Measurements from ENCODE around the gene FAM234B. TPM values are rescaled to one million over a fixed set of nuclear protein-coding genes. Genes with fewer than 3 reads are reported as not detected.
A peak's percentile ranks its signal among the peaks of the same experiment; 100 is the strongest.

The FAM234B gene
- total RNA-seq, 4 donors from 2014 or later = 6.3 to 14.2 (median 7.5) TPM

GRCh38 chr12:13097491-13098011, 53.4 kb downstream of the FAM234B start:
- TF ChIP-seq, protein P1, sequence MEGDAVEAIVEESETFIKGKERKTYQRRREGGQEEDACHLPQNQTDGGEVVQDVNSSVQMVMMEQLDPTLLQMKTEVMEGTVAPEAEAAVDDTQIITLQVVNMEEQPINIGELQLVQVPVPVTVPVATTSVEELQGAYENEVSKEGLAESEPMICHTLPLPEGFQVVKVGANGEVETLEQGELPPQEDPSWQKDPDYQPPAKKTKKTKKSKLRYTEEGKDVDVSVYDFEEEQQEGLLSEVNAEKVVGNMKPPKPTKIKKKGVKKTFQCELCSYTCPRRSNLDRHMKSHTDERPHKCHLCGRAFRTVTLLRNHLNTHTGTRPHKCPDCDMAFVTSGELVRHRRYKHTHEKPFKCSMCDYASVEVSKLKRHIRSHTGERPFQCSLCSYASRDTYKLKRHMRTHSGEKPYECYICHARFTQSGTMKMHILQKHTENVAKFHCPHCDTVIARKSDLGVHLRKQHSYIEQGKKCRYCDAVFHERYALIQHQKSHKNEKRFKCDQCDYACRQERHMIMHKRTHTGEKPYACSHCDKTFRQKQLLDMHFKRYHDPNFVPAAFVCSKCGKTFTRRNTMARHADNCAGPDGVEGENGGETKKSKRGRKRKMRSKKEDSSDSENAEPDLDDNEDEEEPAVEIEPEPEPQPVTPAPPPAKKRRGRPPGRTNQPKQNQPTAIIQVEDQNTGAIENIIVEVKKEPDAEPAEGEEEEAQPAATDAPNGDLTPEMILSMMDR (IDR thresholded peaks at IDR 0.05) = no peak
- DNase-seq (ENCODE audit: low spot score) (no peak), ATAC-seq (ENCODE audit: low FRiP score) (no peak)

- DNase-seq (ENCODE audit: low spot score) = no peak
- ATAC-seq (ENCODE audit: low FRiP score) = no peak
- TF ChIP-seq, protein P1 (IDR thresholded peaks at IDR 0.05) = no peak
These were observed 55.1 kb downstream of the FAM234B start for GRCh38 chr12:13099066-13099843.

DNA sequence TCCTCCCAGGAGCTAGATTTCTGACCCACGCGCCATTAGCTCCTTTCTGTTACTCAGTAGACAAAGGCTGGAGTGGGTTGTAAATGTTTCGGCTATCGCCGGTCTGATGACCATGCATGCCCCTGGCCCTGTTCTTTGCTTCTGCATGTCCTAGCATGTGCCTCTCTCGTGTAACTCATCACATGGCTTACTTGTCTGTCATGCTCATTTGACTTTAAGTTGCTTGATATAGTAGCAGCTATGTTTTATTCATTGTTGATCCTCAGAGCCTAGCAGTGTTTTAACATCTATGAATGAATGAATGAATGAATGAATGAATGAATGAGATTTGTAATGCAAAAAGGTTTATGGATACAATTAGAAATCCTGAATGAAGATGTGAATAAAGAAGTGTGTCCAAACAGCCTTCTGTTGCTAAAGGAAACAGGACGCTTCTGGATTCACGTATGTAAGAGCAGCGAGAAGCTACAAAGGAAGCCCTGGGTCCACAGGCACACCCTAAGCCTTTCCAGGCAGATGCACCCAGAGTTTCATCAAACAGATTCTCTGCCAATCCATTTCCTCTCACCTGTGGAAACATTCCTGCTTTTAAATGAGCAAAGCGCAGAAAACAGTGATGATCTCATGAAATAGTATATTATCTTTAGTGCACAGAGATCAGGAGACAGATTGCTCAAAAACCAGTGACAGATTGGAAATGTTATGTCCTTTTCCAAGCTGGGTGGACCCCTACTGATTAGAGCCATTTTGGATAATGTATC, 55.8 kb downstream of the FAM234B start:
- DNase-seq (ENCODE audit: low spot score) (no peak), ATAC-seq (ENCODE audit: low FRiP score) (no peak)
- TF ChIP-seq, protein P1 (IDR thresholded peaks at IDR 0.05) = no peak

DNA sequence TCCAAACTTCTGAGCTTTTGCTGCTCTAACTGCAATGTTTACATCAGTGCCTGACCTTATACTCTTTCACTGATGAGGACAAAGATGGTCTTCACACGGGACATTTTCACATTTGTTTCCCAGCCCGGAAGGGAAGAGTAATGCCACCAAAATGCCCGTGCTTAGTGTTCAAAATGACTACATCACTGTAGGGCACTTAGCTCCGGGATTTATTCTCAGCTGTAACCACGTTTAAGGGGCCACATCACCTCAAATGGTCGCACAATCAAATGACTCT, 56.4 kb downstream of the FAM234B start:
- TF ChIP-seq, protein P1 (IDR thresholded peaks at IDR 0.05) = no peak
- DNase-seq (ENCODE audit: low spot score) (no peak), ATAC-seq (ENCODE audit: low FRiP score) (no peak)

GRCh38 chr12:13100882-13101769, 56.9 kb downstream of the FAM234B start:
- peak; percentile 88 for DNase-seq (ENCODE audit: low spot score)
- peak; percentile 80 for ATAC-seq (ENCODE audit: low FRiP score)
- TF ChIP-seq, protein P1 (IDR thresholded peaks at IDR 0.05) = no peak

- TF ChIP-seq, protein P1 (IDR thresholded peaks at IDR 0.05) = no peak
- DNase-seq (ENCODE audit: low spot score) = no peak
- ATAC-seq (ENCODE audit: low FRiP score) = no peak
These were observed 57.7 kb downstream of the FAM234B start for GRCh38 chr12:13101821-13102375.

All from omental fat pad (tissue), 4 donors.